Stimulated activated CD4-positive, alpha-beta T cell treated with anti-CD3 and anti-CD28 coated beads, TNF-alpha, amount 100 ng/mL, for 24 hours (primary cell): Measurements from ENCODE around the gene ZNF772.

Experiments used
- DNase-seq, 3 experiments: peaks; one replicate each; pipeline ENCODE4 v3.0.0-alpha.2; 2020; ENCODE audit warnings: low read depth in 3 of 3

Gene ZNF772

DNA sequence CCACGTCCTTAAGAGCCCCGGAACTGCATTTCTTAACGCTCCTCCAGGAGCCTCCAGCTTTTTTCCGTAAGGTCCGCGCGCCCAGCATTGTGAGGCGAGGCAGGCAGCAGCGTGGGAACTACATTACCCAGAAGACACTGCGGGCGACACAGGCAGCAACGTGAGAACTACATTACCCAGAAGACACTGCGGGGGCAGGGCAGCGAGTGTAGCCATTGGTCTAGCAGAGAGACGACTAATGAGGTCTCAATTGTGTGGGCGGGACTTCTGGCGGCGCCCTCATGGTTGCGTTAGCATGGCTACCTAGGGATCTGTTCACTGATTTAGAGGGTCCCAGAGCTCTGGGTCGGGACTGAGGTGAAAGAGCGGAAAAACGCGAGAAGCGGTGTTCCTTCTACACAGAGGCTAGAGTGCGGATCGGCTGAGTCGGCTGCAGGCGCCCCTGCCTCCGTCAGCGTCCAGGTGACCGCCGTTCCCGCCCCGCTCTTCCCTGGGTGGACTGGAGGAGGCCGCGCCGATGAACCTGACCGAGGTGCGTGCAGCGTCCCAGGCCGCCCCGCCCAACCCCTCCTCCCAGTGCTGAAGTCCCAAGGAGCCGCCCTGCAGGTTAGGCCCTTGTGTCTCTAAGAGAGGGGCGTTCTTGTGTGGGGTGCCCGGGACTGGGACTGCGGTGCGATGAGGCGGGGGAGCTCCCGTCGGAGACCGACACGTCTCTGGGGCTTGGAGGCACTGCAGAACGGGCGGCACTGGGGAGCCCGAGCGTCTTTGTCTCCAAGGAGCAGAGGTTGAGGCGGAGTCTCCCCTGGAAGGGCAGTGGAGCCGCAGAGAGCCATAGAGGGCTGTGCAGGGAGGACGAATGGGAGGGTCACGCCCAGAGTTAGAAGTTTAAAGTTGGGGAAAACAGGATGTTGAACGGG lies 42.0 kb downstream of the ZNF772 start, which contains the start of gene ZNF749:
Gene ZNF749, plus strand, starts transcription at position 264 of the 917 bp plus-strand sequence. Its CDS starts 254 bp downstream, at position 518.
- peak; percentile 90 to 99 (median 94) for DNase-seq

DNA sequence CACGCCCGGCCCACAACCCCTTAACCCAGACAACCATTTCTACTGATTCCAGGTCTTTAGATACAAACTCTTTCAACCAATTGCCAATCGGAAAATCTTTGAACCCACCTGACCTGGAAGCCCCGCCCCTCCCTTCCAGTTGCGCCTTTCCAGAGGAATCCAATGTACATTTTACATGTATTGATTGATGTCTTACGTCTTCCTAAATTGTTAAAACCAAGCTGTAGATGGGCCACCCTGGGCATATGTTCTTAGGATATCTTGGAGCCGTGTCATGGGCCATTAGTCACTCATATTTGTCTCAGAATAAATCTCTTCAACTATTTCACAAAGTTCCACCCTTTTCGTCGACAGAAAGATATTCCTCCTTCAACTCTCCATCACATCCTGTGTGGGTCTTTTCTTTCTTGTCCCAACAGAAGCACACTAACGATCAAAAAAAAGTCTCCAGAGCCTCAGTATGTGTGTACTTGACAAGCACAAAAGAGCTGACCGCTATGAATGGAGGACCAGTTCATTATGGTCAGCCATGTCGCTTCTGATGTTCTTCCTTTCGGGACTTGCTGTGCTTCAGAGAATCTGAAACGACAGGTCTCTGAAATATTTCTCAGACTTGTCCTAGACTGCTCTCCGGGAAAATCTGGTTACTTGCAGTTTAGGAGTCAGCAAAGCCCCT lies 42.8 kb downstream of the ZNF772 start:
- no peak for DNase-seq

GRCh38 chr19:57421037-57421436 lies 56.3 kb downstream of the ZNF772 start:
- no peak for DNase-seq

- DNase-seq: no peak
These were observed 57.9 kb downstream of the ZNF772 start for GRCh38 chr19:57419439-57419838.
